GM13977 (cell line): ENCODE measurements around the gene TNXB.

Experiments used
- DNase-seq: peaks from one replicate; pipeline ENCODE4 v3.0.0; 2012; ENCODE audit warnings: low spot score
- CTCF ChIP-seq: IDR thresholded peaks from 2 replicates; pipeline ENCODE4 v1.5.1; 2012; ENCODE audit warnings: mild to moderate bottlenecking, control low read depth; ENCODE audit not compliant: insufficient read depth; ENCODE audit errors: extremely low read depth, missing control alignments
- in situ Hi-C: fragments of 300-500 bp; cut with MboI; formaldehyde crosslinking; loops from one replicate; pipeline ENCODE4 v1.12.0; 2022; ENCODE audit warnings: low sequenced_read_pairs, low pct_unique_long_range_greater_than_20kb, mixed read lengths, inconsistent platforms; ENCODE audit not compliant: unreplicated experiment

Gene TNXB

GRCh38 chr6:32137454-32137853 is 28.3 kb upstream of the TNXB start:
- no peak for DNase-seq
- no peak for TF ChIP-seq CTCF
- in situ Hi-C loops, result no loop called here

GRCh38 chr6:32133786-32134185 is 24.6 kb upstream of the TNXB start:
- in situ Hi-C loops, result no loop called here
- no peak for TF ChIP-seq CTCF
- no peak for DNase-seq

GRCh38 chr6:32132110-32132509 is 23.0 kb upstream of the TNXB start:
- in situ Hi-C loops, result no loop called here
- no peak for TF ChIP-seq CTCF
- no peak for DNase-seq

DNA sequence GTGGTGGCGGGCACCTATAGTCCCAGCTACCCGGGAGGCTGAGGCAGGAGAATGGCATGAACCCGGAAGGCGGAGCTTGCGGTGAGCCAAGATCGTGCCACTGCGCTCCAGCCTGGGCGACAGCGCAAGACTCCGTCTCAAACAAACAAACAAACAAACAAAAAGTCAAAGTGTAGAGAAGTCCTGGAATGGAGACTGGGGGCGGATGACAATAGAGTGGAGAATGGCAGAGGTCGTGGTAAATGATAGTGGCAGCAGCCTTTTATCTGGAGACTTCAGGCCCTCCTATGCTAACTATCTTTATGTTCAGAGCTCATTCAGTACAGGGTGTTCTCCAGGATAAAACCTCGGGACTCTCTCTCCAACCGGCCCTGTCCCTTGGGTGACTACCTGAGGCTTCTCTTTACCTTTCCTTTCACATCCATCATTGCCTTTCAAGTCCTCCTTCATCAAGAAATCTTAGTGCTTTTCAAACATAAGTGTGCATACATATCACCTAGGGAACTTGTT is 22.4 kb upstream of the TNXB start:
- in situ Hi-C loops, result no loop called here
- no peak for DNase-seq

DNA sequence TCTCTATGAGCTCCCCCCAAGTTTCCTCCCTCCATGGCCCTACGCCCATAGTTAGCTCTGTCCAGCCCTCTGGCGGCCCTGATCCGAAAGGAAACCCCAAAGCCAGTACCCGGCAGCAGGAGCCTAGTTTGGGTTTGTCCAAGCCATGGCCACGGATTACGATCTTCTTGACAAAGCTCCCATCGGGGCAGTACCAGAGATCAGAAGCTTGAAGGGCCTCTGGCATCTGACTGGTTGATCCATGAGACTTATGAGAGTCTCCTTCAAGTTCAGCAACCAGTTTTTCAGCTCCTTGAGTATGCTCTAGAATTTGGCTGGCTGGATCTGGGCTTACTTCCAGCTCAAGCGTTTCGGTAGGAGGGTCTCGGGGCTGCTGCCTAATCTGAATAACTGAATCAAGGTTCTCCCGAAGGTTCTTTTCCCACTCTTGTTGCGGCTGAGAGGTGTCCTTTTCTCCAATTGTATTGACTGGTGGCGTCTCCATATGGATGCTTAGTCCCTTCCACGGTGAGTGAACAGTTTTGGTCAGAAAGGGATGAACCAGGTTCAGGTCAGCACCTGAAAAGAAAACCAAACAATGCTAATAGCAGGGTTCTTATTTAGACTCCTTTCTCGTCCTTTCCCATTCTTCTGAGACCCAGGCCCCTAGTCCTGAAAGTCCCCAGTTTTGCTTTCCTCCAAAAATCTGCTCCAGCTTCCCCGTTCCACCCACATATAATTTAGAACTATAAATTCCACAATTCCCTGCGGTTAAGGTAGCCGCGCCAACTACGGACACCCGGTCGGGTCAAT is 20.4 kb upstream of the TNXB start:
- TF ChIP-seq CTCF, result no peak
- DNase-seq, result no peak
- in situ Hi-C loops, result no loop called here

More for the DNA sequence above, 22.4 kb upstream of the TNXB start:
- TF ChIP-seq CTCF, result no peak

- no peak for TF ChIP-seq CTCF
- in situ Hi-C loops, result no loop called here
- DNase-seq, result no peak
Observed at GRCh38 chr6:32128751-32129296, 19.7 kb upstream of the TNXB start.
